NOMO-1 treated with dmso at 0.1 percent for 144 hours (cell line): ENCODE data around the gene MILR1.
A peak's percentile ranks its signal among the peaks of the same experiment; 100 is the strongest.

Experiments
- DNase-seq: peaks from one replicate; lab custom pipeline; 2025; ENCODE audit not compliant: unreplicated experiment; lab: John Stamatoyannopoulos, UW

The MILR1 gene

DNA sequence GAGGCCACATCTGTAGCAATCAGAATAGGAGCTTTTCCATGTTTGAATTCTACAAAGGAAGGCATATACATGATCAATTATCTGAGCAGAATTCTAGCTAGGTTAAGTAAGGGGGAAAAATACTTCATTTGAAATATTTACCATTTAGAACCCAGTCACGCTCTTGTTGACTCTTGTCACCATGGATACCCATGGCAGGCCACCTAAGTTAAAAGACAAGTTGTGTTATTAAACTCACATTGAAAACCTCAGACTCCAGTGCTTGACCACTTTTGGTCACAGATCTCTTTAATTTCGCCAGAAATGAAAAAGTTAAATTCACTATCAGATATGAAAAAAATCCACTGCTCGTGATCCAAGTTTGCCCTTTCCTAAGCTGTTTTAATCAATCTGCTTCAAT lies 53.1 kb downstream of the MILR1 start:
- DNase-seq = no peak

DNA sequence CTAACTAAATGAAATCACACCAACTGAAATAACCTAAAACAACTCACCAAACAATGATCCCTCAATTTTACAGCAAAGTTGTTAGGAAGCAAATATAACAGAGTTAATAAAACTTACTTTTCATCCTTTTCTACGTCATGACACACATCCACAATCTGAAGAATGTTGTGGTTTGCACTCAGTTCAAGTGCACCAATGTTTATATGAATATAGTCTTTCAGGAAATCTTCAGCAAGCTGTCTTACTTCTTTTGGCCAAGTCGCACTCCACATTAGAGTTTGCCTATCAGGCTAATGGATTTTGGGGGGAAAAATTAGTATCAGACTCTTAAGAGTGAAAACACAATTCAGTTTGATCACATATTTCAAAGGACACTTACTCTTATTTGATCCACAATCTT lies 53.9 kb downstream of the MILR1 start:
- no peak for DNase-seq

DNA sequence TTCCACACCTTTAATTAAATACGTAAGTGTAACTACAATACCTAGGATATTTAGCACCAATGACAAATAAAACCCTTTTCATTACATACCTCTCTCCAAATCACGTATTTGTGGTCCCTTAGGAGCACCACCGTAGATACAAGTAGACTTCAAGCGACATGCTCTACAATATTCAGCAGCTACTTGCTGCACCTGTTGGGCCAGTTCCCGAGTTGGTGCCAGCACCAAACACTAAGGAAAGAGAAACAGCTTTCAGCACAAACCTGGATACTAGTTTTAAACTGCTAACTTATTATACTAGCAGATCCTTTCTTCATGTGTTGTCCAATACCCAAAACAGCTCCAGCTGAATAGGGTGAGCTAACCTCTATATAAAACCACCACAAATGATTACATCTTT lies 54.4 kb downstream of the MILR1 start:
- DNase-seq = no peak

DNA sequence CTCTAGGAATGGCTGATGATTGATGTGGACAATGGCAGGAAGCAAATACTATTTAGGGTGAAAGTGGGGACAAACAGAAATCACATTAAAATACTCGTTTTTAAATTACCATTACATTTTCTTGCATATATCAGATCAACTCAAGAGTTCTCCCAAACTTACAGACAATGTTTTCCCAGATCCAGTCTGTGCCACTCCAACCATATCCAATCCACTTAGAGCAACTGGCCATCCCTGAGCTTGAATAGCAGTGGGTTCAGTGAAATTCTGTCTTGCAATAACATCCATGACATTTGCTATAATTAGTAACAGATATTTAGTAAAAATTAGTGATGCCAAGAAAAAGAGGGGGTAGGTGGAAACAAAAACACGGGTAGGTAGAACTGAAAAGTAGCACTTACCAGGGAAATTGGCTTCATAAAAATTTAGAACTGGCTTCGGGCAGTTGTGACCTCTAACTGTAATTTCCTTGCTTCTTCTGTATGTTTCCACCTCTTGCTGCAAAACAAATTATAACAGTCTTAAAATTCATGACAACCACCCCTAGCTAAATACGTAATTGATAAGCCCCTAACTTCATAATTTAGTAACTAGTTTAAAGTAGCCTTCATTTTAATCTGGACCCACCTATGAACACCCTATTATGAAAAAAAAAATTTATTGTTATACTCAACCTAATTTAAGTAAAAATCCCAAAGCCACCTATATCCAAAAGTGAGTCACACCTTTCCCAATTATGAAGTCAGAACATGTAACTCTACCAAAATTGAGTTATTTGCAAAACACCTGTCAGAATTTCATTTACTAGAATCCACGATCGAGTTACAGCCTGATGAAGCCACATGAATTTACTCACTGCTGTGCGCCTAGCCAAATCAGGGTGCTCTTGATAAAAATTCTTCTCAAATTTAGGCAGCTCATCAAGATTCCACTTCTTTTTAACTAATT lies 55.2 kb downstream of the MILR1 start:
- DNase-seq = no peak

DNA sequence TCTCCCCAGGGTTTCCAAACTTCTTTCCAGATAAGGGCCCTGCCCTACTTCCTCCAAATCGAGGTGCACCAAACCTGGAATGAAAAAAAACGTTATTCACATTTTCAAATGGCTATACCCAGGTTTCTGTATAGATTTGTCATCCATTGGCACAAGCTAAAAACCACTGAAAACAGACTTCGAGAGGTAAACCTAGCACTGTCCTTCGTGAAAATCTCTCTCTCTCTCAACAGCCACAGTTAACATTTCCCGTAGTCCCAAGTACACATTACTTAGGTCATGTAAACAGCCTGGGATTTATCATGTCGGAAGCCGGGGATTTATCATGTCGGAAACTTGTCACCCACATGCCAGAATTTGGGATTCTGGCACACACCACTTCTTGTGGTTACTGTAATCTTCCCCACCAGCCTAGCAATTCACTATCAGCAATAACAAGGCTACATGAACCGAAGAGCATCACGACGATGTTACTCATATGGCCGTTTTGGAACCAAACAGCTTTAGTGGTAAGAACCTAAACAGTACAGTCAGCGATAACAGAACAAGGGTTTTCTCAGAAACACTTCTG lies 55.9 kb downstream of the MILR1 start:
- DNase-seq = no peak

DNA sequence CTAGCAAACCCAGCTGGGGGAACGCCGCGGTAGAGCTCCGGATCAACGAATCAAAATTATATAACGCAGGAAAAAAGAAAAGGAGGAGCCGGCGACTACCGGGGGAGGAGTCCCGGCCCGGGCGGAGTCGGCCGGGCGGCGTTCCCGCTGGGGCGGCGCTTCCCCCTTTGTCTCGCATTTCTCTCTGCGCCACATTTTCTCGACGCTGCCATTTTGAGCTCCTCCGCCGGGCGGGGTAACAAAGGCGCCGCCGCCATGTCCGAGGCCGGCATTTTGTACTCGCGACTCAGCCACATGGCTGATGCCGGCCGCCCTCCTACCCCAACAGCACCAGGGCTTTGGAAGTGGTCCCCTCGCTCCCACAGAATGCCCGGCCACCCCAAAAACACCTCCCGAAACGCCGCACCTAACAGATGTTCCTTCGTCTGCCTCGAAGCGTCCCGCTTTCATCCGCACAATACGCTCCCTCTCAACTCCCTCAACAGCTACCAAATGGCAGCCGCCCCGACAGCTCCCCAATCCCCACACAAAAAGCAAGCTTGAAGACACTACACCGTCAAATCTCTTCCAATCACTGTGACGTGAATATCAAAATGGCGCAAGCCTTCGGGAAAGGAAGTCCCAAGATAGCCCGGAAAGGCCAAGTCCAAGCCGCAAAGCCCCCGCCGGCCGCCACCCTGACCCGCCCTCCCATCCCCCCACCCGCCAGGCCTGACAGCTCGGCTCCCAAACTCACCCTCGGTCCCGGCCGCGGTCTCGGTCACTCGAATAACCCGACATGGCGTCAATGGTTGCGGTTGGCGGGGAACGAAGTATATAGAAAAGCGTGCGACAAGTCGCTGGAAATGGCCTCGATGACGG lies 56.7 kb downstream of the MILR1 start:
- DNase-seq = peak; percentile 82

DNA sequence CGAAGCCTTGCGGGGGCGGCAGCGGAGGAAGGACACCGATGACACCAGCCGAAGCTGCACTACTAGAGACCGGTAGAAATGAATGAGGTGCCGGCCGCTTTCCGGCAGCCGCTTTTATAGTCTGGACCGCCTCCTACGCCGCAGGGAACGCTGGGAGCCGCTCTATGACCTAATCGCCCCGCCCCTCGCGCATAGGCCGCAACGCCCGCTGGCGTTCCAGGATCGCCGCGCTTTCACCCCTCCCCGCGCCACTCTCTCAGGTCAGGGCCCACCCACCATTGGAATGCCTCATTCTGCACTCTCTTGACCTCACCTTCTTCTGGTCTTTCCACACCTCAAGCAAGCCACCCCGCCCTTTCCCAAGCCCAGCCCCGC lies 57.3 kb downstream of the MILR1 start, which contains the start of gene DDX5:
DDX5 (minus strand) TSS at position 89 of the 375 bp plus-strand sequence. CDS start 170 bp downstream, outside the sequence.
- peak; percentile 98 for DNase-seq

DNA sequence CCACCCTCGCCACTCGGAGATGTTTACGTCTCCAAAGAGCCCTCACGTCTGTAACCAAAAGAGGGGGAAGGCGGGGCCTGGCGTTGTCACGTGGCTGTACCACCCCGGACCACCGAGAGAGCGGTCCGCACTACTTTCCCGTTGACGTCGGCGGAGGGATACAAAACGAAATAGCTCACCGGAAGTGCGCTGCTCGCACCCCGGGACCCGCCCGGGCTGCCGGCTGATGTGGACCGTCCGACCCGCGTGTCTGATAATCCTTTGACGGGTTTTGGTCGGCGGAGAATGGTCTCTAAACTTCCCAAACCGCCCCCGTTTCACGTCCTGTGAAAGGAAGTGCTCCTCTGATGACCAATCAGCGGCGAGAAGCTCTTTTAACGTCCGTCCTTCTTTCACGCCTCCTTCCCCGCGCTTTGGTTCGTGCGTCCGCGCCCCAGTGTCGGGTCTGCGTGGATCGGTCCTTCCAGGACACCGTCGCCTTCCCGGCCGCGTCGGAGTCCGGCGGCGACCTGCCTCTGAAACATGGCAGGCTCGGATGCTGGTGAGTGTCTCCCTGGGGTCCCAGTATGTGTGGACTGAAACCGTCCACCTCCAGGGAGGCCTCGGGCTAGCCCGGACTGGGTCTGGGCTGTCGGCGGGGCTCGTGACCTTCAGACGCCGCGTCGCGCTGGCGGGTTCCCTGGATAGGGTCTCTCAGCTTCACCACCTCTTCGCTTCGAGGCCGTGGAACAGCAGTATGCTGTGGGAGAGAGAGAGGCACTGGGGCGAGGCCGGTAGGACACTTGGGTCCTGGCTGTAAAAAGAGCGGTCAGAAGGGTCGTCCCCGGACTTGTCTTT lies 57.9 kb downstream of the MILR1 start, which contains the start of gene CEP95:
CEP95 (plus strand) TSS at position 402 of the 837 bp plus-strand sequence; CDS start at position 523, 121 bp downstream.
- peak; percentile 88 for DNase-seq

DNA sequence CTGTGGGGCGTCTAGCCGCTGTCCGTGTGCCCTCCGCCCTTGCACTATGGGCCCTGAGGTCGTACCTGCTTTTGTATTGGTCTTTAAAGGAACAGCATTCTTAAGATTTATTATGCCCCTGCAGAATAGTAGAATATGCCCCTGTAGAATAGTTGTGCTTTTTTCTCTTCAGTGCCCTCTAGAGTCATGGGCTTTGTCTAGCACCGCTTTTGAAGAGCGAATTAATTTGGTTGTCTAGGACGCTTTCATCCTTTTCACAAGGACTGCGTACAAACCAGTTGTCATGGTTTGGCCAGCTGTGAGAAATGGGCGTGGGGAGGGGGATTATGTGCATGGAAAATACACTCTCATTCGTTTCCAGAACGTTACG lies 58.5 kb downstream of the MILR1 start:
- peak; percentile 71 for DNase-seq

DNA sequence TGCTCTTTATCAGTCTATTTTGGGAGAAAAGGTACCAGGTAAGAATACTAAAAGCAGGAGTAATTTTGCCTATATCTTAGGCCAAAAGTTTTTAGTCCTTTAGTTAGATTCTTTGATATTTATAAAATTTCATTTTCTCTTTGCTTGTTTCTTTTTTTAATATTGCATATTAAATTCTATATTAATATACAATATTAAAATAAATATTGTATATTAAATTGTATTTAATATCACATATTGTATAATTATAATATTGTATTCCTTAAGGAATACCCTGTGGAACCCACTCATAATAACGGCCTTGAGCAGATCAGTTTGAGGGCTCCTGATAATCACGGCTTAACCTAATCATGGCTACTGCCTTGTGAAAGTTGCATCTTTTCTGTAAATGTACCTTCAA lies 59.8 kb downstream of the MILR1 start:
- DNase-seq = no peak

DNA sequence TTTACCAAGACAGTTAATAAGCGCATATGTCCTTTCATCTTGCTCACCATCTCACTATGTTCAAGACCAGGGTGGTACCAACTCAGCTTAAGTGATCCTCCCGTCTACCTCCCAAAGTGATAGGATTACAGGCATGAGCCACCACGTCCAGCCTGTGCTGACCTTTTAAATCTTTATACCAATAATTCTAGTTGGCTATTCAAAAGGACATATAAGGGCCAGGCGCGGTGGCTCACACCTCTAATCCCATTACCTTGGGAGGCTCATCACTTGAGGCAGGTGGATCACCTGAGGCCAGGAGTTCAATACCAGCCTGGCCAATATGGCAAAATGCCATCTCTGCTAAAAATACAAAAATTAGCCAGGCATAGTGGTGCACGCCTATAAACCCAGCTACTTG lies 60.3 kb downstream of the MILR1 start:
- no peak for DNase-seq

DNA sequence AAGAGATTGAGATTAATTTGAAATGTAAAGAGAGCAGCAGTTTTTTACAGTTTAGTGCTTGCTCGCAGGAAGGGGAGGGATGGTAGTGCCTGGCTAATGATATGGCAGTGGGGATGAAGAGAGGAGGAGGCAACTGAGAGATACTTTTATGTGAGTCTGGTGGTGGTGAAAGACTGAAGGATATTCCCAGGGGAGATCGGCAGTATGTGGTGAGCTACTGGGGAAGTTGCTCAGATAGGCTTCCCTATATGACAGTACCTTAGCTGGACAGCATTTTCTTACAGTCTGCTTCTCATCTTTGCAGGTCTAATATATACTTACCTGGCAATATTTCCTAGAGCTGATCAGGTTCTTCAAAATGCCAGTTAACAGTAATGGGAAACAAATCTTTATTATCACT lies 66.5 kb downstream of the MILR1 start:
- DNase-seq = no peak

DNA sequence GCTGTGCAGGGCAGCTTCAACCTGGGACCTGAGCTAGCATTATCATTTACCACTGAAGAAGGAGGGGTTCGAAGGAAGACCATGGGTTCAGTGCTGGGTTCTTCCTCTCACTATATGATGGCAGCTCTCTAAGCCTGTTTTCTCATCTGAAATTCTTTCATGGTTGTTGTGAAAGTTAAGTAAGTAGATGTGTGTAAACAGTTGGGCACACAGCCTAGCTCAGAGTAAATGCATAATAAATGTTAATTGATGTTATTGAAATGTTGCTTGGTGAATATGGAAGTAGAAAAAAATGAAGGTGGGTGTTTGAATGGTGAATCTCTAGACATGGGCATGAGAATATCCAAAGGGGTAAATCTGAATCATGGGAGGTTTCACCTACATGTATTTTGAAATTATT lies 66.9 kb downstream of the MILR1 start:
- DNase-seq = no peak
